Erythroblast (primary cell): ENCODE measurements around the gene ADAMTSL1.

Experiments used
- GATA1 ChIP-seq: IDR thresholded peaks from 2 replicates; pipeline ENCODE4 v1.6.1; 2011; ENCODE audit warnings: low read depth, mild to moderate bottlenecking, control low read depth, low read length, moderate library complexity
- POLR2A ChIP-seq: IDR thresholded peaks from 2 replicates; pipeline ENCODE4 v1.6.1; 2011; ENCODE audit warnings: mild to moderate bottlenecking, low read length

GRCh38 chr9:18799428-18799827, 325.5 kb downstream of the ADAMTSL1 start:
- TF ChIP-seq POLR2A (no peak), GATA1 (no peak)
